ENCODE data around the gene ATF5. TPM values are rescaled to one million over a fixed set of nuclear protein-coding genes. Genes with fewer than 3 reads are reported as not detected.

ATF5 gene
- total and polyA plus RNA-seq, 2 donors (not counting 1 experiment from before 2014, with no cell fraction given): 7.4 to 7.9 TPM

DNA sequence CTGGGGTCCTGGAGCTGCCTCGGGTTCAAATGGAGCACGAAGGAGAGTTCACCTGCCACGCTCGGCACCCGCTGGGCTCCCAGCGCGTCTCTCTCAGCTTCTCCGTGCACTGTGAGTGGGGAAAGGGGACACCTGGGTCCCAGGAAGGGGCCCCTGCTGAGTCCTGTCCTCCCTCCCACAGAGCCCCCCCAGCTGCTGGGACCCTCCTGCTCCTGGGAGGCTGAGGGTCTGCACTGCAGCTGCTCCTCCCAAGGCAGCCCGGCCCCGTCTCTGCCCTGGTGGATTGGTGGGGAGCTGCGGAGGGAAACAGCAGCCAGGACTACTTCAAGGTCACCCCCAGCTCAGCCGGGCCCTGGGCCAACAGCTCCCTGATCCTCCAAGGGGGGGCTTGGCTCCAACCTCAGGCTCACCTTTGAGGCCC is 43.0 kb downstream of the ATF5 start:
- Histone ChIP-seq H3K79me2 (ENCODE audit: control insufficient read depth, insufficient read depth, low read length) (no peaks in the 10 kb centered on the region), H2AFZ (ENCODE audit: low read length) (no peak overlapping the region)
- no peak for TF ChIP-seq EZH2 (IDR thresholded peaks at IDR 0.05; ENCODE audit: low read length, missing control alignments)
- TF ChIP-seq, protein P1, sequence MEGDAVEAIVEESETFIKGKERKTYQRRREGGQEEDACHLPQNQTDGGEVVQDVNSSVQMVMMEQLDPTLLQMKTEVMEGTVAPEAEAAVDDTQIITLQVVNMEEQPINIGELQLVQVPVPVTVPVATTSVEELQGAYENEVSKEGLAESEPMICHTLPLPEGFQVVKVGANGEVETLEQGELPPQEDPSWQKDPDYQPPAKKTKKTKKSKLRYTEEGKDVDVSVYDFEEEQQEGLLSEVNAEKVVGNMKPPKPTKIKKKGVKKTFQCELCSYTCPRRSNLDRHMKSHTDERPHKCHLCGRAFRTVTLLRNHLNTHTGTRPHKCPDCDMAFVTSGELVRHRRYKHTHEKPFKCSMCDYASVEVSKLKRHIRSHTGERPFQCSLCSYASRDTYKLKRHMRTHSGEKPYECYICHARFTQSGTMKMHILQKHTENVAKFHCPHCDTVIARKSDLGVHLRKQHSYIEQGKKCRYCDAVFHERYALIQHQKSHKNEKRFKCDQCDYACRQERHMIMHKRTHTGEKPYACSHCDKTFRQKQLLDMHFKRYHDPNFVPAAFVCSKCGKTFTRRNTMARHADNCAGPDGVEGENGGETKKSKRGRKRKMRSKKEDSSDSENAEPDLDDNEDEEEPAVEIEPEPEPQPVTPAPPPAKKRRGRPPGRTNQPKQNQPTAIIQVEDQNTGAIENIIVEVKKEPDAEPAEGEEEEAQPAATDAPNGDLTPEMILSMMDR (conservative IDR thresholded peaks at IDR 0.05 in 1 of 2, IDR thresholded peaks at IDR 0.05 in 1 of 2; ENCODE audit: low read depth in 1 of 2, low read length in 2 of 2): no peak

DNA sequence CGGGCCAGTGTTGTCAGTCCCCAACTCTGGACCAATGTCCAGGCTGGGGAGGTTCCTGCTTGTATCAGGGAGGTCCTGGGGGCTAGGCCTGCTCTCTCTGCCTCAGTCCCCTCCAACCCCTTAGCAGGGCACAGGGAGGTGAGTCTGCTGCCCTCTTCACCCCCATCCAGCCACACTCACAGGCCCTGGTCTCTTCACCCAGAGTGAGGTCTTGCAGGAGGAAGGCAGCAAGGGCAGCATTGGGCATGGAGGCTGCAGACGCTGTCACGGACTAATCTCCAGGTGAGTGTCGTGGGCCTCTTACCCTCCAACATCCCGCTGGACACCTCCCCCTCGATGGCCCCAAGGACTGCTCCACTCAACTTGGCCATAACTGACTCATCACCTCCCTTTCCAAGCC is 43.8 kb downstream of the ATF5 start:
- Histone ChIP-seq H3K36me3 (ENCODE audit: control insufficient read depth, insufficient read depth, low read length) (no peaks in the 10 kb centered on the region), H3K4me2 (ENCODE audit: extremely low read depth, insufficient read depth, low read length) (no peak overlapping the region), H3K27me3 (ENCODE audit: control insufficient read depth, insufficient read depth, low read length) (no peaks in the 10 kb centered on the region), H3K9me3 (ENCODE audit: control insufficient read depth, insufficient read depth, low read depth, low read length) (no peaks in the 10 kb centered on the region), H3K4me3 (replicated peaks in 1 of 4; ENCODE audit: control extremely low read depth in 1 of 4, insufficient read depth in 1 of 4, low read depth in 3 of 4, low read length in 4 of 4) (no peak overlapping the region), H3K4me1 (ENCODE audit: control insufficient read depth, extremely low read depth, insufficient read depth, low read length) (no peaks in the 10 kb centered on the region), H3K9ac (ENCODE audit: insufficient read depth, low read length) (no peak overlapping the region), H4K20me1 (ENCODE audit: control insufficient read depth, extremely low read depth, insufficient read depth, low read length) (no peaks in the 10 kb centered on the region), H2AFZ (ENCODE audit: low read length) (no peak overlapping the region), H3K79me2 (ENCODE audit: control insufficient read depth, insufficient read depth, low read length) (no peaks in the 10 kb centered on the region), H3K27ac (ENCODE audit: insufficient read depth, low read length) (no peak overlapping the region)
- no peak for TF ChIP-seq EZH2 (IDR thresholded peaks at IDR 0.05; ENCODE audit: low read length, missing control alignments)
- TF ChIP-seq, protein P1 (conservative IDR thresholded peaks at IDR 0.05 in 1 of 2, IDR thresholded peaks at IDR 0.05 in 1 of 2; ENCODE audit: low read depth in 1 of 2, low read length in 2 of 2): no peak
- no peak for DNase-seq (ENCODE audit: low read depth in 2 of 2)

More for the DNA sequence above, 43.0 kb downstream of the ATF5 start:
- no peaks in the 10 kb centered on the region for H3K9me3 ChIP-seq (ENCODE audit: control insufficient read depth, insufficient read depth, low read depth, low read length)
- H3K9ac ChIP-seq (ENCODE audit: insufficient read depth, low read length): no peak overlapping the region
- no peak overlapping the region for H3K4me3 ChIP-seq (replicated peaks in 1 of 4; ENCODE audit: control extremely low read depth in 1 of 4, insufficient read depth in 1 of 4, low read depth in 3 of 4, low read length in 4 of 4)
- H3K4me1 ChIP-seq (ENCODE audit: control insufficient read depth, extremely low read depth, insufficient read depth, low read length): no peaks in the 10 kb centered on the region
- H3K27ac ChIP-seq (ENCODE audit: insufficient read depth, low read length): no peak overlapping the region
- H3K27me3 ChIP-seq (ENCODE audit: control insufficient read depth, insufficient read depth, low read length): no peaks in the 10 kb centered on the region
- H3K4me2 ChIP-seq (ENCODE audit: extremely low read depth, insufficient read depth, low read length): no peak overlapping the region
- DNase-seq (ENCODE audit: low read depth in 2 of 2): no peak
- H3K36me3 ChIP-seq (ENCODE audit: control insufficient read depth, insufficient read depth, low read length): no peaks in the 10 kb centered on the region
- H4K20me1 ChIP-seq (ENCODE audit: control insufficient read depth, extremely low read depth, insufficient read depth, low read length): no peaks in the 10 kb centered on the region

DNA sequence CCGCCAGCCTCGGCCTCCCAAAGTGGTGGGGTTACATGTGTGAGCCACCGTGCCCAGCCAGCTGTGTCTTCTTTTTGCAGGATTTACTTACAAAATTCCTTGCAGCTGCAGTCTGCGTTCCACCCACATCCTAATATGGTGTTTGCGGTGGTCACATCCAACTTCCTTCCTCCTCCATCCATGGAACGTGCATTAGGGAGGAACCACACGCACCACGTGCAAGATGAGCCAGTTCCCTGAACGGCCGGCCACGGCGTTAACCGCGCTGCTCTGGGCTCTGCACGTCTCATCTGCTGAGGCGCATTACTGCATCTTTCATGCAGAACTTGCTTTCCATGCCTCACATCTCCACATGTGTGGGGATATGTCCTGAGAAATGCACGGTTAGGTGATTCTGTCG is 45.0 kb downstream of the ATF5 start:
- DNase-seq (ENCODE audit: low read depth in 2 of 2): no peak
- no peaks in the 10 kb centered on the region for H3K4me1 ChIP-seq (ENCODE audit: control insufficient read depth, extremely low read depth, insufficient read depth, low read length)
- TF ChIP-seq, protein P1 (conservative IDR thresholded peaks at IDR 0.05 in 1 of 2, IDR thresholded peaks at IDR 0.05 in 1 of 2; ENCODE audit: low read depth in 1 of 2, low read length in 2 of 2): no peak
- TF ChIP-seq EZH2 (IDR thresholded peaks at IDR 0.05; ENCODE audit: low read length, missing control alignments): no peak
- no peaks in the 10 kb centered on the region for H3K36me3 ChIP-seq (ENCODE audit: control insufficient read depth, insufficient read depth, low read length)
- no peaks in the 10 kb centered on the region for H3K9me3 ChIP-seq (ENCODE audit: control insufficient read depth, insufficient read depth, low read depth, low read length)
- H2AFZ ChIP-seq (ENCODE audit: low read length): no peak overlapping the region
- no peak overlapping the region for H3K27ac ChIP-seq (ENCODE audit: insufficient read depth, low read length)
- H3K9ac ChIP-seq (ENCODE audit: insufficient read depth, low read length): no peak overlapping the region
- H3K4me2 ChIP-seq (ENCODE audit: extremely low read depth, insufficient read depth, low read length): no peak overlapping the region
- no peaks in the 10 kb centered on the region for H3K79me2 ChIP-seq (ENCODE audit: control insufficient read depth, insufficient read depth, low read length)
- H4K20me1 ChIP-seq (ENCODE audit: control insufficient read depth, extremely low read depth, insufficient read depth, low read length): no peaks in the 10 kb centered on the region
- H3K27me3 ChIP-seq (ENCODE audit: control insufficient read depth, insufficient read depth, low read length): no peaks in the 10 kb centered on the region
- H3K4me3 ChIP-seq (replicated peaks in 1 of 4; ENCODE audit: control extremely low read depth in 1 of 4, insufficient read depth in 1 of 4, low read depth in 3 of 4, low read length in 4 of 4): no peak overlapping the region

Measured in fibroblast of lung (primary cell).